Panc1 (cell line): ENCODE data around the gene TNFSF9.

Experiments
- CTCF ChIP-seq: fragments of 450-650 bp; IDR thresholded peaks from 2 replicates; pipeline ENCODE4 v1.5.1; 2017; ENCODE audit warnings: mild to moderate bottlenecking
- REST ChIP-seq, 2 experiments: IDR thresholded peaks; 2 replicates each; pipeline ENCODE4 v1.6.1; 2011 to 2012; ENCODE audit warnings: low read depth in 2 of 2, control low read depth in 1 of 2, low read length in 1 of 2, mild to moderate bottlenecking in 1 of 2, moderate library complexity in 1 of 2; ENCODE audit not compliant: insufficient read depth in 1 of 2
- SIN3A ChIP-seq: IDR thresholded peaks from 2 replicates; pipeline ENCODE4 v1.6.1; 2012; ENCODE audit warnings: low read depth, mild to moderate bottlenecking, low read length, moderate library complexity, borderline replicate concordance; ENCODE audit not compliant: insufficient read depth

- TF ChIP-seq CTCF (no peak), REST (IDR thresholded peaks at IDR 0.05; ENCODE audit: insufficient read depth in 1 of 2, low read depth in 2 of 2, low read length in 1 of 2) (no peak), SIN3A (no peak)
Measured at GRCh38 chr19:6531956-6532243, 1.1 kb downstream of the TNFSF9 start.
